Measurements from ENCODE around the gene SBF1.

DNA sequence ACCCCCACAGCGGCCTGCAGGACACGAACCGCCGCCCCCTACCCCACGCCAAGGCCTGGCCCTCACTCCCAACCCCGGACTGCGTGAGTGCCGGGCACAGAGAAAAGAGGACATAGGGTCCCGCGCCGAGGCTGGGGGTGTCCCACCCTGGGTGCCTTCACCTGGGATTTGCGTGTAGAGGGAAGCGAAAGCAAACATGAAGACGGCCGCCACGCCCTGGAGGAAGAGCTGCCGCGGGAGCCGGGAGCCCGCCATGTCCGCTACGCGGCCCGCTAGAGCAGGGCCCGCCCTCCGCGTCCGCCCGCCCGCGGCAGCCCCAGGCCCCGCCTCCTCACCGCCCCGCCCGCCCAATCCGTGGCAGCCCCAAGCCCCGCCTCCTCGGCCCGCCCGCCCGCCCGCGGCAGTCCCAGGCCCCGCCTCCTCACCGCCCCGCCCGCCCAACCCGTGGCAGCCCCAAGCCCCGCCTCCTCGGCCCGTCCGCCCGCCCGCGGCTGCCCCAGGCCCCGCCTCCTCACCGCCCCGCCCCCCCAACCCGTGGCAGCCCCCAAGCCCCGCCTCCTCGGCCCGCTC lies 32.7 kb upstream of the SBF1 start, which contains the start of gene LMF2:
- TF ChIP-seq, protein P1, sequence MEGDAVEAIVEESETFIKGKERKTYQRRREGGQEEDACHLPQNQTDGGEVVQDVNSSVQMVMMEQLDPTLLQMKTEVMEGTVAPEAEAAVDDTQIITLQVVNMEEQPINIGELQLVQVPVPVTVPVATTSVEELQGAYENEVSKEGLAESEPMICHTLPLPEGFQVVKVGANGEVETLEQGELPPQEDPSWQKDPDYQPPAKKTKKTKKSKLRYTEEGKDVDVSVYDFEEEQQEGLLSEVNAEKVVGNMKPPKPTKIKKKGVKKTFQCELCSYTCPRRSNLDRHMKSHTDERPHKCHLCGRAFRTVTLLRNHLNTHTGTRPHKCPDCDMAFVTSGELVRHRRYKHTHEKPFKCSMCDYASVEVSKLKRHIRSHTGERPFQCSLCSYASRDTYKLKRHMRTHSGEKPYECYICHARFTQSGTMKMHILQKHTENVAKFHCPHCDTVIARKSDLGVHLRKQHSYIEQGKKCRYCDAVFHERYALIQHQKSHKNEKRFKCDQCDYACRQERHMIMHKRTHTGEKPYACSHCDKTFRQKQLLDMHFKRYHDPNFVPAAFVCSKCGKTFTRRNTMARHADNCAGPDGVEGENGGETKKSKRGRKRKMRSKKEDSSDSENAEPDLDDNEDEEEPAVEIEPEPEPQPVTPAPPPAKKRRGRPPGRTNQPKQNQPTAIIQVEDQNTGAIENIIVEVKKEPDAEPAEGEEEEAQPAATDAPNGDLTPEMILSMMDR (IDR thresholded peaks at IDR 0.05; ENCODE audit: low read length), result no peak
- no peak for TF ChIP-seq EZH2 (IDR thresholded peaks at IDR 0.05; ENCODE audit: borderline replicate concordance, low read length)
